ENCODE data around the gene NOS1AP. TPM values are rescaled to one million over a fixed set of nuclear protein-coding genes. Genes with fewer than 3 reads are reported as not detected.

The NOS1AP gene
- 4.9 TPM for total RNA-seq
- long read RNA-seq, partial matches to known transcripts = 5 of 14 reads
- long read RNA-seq, other reads (novel, unspliced or antisense) = 9 of 14 reads

DNA sequence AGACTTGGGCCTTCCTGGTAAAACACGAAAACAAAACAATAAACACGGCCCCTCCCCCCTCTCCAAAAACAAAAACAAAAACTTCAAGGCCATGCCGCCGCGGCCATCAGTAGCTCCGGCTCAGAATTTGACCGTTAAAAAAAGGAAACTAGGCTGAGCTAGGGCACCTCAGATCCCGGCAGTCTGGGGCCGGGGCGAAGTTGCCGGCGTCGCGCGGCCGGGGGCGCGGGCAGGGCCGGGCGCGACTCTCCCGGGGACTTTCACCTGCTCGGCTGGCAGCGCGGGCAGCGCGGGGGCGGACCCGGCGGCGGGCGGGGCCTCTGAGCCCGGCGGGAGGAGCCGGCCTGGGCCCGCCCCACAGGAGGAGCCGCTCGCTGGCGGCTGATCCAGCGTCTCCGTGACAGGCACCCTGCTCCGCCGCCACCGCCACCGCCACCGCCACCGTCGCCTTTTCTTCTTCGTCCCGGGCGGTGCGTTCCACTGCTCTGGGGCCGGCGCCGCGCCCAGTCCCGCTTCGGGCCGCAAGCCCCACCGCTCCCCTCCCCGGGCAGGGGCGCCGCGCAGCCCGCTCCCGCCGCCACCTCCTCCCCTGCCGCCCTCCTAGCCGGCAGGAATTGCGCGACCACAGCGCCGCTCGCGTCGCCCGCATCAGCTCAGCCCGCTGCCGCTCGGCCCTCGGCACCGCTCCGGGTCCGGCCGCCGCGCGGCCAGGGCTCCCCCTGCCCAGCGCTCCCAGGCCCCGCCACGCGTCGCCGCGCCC, at the start of gene NOS1AP:
Gene NOS1AP (plus strand): TSS at position 358 of the 760 bp plus-strand sequence. CDS start 487 bp downstream, outside the sequence.
- ATAC-seq (peak; percentile 99), DNase-seq (peak; percentile 92)
- Histone ChIP-seq H3K36me3 (no peaks in the 10 kb centered on the region), H3K4me1 (peaks cover 9% of the 10 kb centered on the region), H3K27ac (peak within 1 kb of the TSS; percentile 42), H3K27me3 (peaks cover 25% of the 10 kb centered on the region), H3K9me3 (no peaks in the 10 kb centered on the region), H3K4me3 (peak within 1 kb of the TSS; percentile 66)
- TF ChIP-seq CTCF (IDR thresholded peaks at IDR 0.05) = no peak
- intact Hi-C loops (cut with DNase I) = no loop called here

DNA sequence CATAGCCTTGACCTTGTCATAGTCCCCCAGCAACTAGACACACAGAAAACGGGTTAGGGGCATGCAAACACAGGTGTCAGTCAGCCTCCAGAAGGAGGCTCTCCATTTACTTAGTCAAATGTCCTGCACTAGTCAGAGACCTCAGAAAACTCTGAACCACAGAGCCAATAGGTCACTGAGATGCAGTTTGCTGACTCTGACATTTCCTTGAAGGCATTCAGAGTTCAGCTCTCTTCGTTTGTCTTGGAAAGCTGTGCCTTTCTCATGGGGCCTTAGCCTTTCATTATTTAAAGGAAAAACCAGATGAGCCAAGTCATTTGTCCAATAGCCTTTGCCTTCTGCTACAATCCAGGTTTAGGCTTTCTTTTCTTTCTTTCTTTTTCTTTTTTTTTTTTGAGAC, 49.3 kb upstream of the NOS1AP start:
- intact Hi-C loops (cut with DNase I) = no loop called here
- Histone ChIP-seq H3K27me3 (peaks cover 4% of the 10 kb centered on the region), H3K4me1 (peaks cover 34% of the 10 kb centered on the region), H3K4me3 (no peak overlapping the region), H3K27ac (no peak overlapping the region), H3K9me3 (no peaks in the 10 kb centered on the region), H3K36me3 (no peaks in the 10 kb centered on the region)
- DNase-seq = no peak
- no peak for ATAC-seq
- no peak for TF ChIP-seq CTCF (IDR thresholded peaks at IDR 0.05)

DNA sequence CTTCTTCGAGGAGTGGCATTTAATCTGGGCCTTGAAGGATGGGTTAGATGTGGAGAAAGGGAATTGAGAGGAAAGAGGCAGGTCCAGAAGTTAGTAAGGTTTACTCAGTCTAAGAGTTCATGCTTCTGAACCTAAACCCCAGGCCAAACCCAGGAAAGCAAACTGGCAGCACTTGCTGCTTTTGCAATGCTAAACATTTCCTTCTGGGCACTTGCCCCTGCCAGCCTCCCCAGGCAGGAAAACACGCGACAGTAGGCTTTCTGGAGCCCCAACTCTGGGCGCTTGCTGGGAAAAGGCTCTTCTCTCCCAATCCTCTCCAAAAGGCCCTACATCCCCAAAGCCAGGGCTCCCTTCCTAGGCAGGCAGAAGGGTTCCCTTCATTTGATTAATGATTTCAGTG, 48.4 kb upstream of the NOS1AP start:
- H3K36me3 ChIP-seq = no peaks in the 10 kb centered on the region
- H3K4me3 ChIP-seq = peak overlapping the region; percentile 9
- H3K4me1 ChIP-seq = peaks cover 34% of the 10 kb centered on the region
- H3K9me3 ChIP-seq = no peaks in the 10 kb centered on the region
- ATAC-seq (no peak), DNase-seq (no peak)
- no peak for TF ChIP-seq CTCF (IDR thresholded peaks at IDR 0.05)
- peaks cover 4% of the 10 kb centered on the region for H3K27me3 ChIP-seq
- H3K27ac ChIP-seq = no peak overlapping the region
- intact Hi-C loops (cut with DNase I) = no loop called here

- Histone ChIP-seq H3K27ac (no peak overlapping the region), H3K9me3 (no peaks in the 10 kb centered on the region), H3K27me3 (peaks cover 10% of the 10 kb centered on the region), H3K4me3 (peak overlapping the region; percentile 75), H3K36me3 (no peaks in the 10 kb centered on the region), H3K4me1 (peaks cover 34% of the 10 kb centered on the region)
- DNase-seq (no peak), ATAC-seq (no peak)
- TF ChIP-seq CTCF (IDR thresholded peaks at IDR 0.05) = no peak
- intact Hi-C loops (cut with DNase I) = no loop called here
Observed at GRCh38 chr1:162022626-162023025, 46.9 kb upstream of the NOS1AP start.

- ATAC-seq (no peak), DNase-seq (no peak)
- Histone ChIP-seq H3K27me3 (peaks cover 10% of the 10 kb centered on the region), H3K36me3 (no peaks in the 10 kb centered on the region), H3K4me1 (peaks cover 34% of the 10 kb centered on the region), H3K9me3 (no peaks in the 10 kb centered on the region), H3K27ac (peak overlapping the region; percentile 28), H3K4me3 (peak overlapping the region; percentile 75)
- no peak for TF ChIP-seq CTCF (IDR thresholded peaks at IDR 0.05)
- intact Hi-C loops (cut with DNase I) = no loop called here
Observed at GRCh38 chr1:162023181-162023546, 46.3 kb upstream of the NOS1AP start.

All from upper lobe of right lung (tissue), 1 donor.